Liver (tissue), 3 donors: ENCODE results near the gene TIMM13.

Experiments used
- ATF3 ChIP-seq: IDR thresholded peaks from 2 replicates; pipeline ENCODE4 v1.6.1; 2016; ENCODE audit warnings: antibody characterized with exemption
- FOXA1 ChIP-seq: IDR thresholded peaks from 2 replicates; pipeline ENCODE4 v1.6.1; 2016; ENCODE audit warnings: antibody characterized with exemption
- GABPA ChIP-seq, 2 donors: IDR thresholded peaks in 1 of 2; conservative IDR thresholded peaks in 1 of 2; 2 replicates each; pipeline ENCODE4 v1.6.1; 2016; ENCODE audit warnings: antibody characterized with exemption in 2 of 2, mild to moderate bottlenecking in 1 of 2, moderate library complexity in 1 of 2
- HNF4A ChIP-seq, 2 donors: conservative IDR thresholded peaks; 2 replicates each; pipeline ENCODE4 v1.6.1; 2016; ENCODE audit warnings: antibody characterized with exemption in 2 of 2, mild to moderate bottlenecking in 2 of 2
- JUND ChIP-seq, 2 donors: IDR thresholded peaks; 2 replicates each; pipeline ENCODE4 v1.6.1; 2016; ENCODE audit warnings: antibody characterized with exemption in 2 of 2
- MAX ChIP-seq: IDR thresholded peaks from 2 replicates; pipeline ENCODE4 v1.6.1; 2016; ENCODE audit warnings: antibody characterized with exemption
- RAD21 ChIP-seq, 2 donors: IDR thresholded peaks; 2 replicates each; pipeline ENCODE4 v1.6.1; 2016; ENCODE audit warnings: antibody characterized with exemption in 2 of 2, mild to moderate bottlenecking in 2 of 2
- REST ChIP-seq: IDR thresholded peaks from 2 replicates; pipeline ENCODE4 v1.6.1; 2016; ENCODE audit warnings: antibody characterized with exemption, mild to moderate bottlenecking
- TAF1 ChIP-seq: conservative IDR thresholded peaks from 2 replicates; pipeline ENCODE4 v1.6.1; 2016; ENCODE audit warnings: antibody characterized with exemption, mild to moderate bottlenecking
- YY1 ChIP-seq: IDR thresholded peaks from 2 replicates; pipeline ENCODE4 v1.6.1; 2016; ENCODE audit warnings: antibody characterized with exemption, mild to moderate bottlenecking
- ZBTB33 ChIP-seq: IDR thresholded peaks from 2 replicates; pipeline ENCODE4 v1.6.1; 2016; ENCODE audit warnings: antibody characterized with exemption
- TF ChIP-seq, protein P1 (sequence below): fragments of 150-350 bp; IDR thresholded peaks from 2 replicates; pipeline ENCODE4 v1.5.1; 2017; ENCODE audit warnings: improper control_type of control experiment, low read depth, low read length; ENCODE audit not compliant: missing input control
- donor health status: healthy.
- donor health status: healthy.

- TF ChIP-seq, protein P1, sequence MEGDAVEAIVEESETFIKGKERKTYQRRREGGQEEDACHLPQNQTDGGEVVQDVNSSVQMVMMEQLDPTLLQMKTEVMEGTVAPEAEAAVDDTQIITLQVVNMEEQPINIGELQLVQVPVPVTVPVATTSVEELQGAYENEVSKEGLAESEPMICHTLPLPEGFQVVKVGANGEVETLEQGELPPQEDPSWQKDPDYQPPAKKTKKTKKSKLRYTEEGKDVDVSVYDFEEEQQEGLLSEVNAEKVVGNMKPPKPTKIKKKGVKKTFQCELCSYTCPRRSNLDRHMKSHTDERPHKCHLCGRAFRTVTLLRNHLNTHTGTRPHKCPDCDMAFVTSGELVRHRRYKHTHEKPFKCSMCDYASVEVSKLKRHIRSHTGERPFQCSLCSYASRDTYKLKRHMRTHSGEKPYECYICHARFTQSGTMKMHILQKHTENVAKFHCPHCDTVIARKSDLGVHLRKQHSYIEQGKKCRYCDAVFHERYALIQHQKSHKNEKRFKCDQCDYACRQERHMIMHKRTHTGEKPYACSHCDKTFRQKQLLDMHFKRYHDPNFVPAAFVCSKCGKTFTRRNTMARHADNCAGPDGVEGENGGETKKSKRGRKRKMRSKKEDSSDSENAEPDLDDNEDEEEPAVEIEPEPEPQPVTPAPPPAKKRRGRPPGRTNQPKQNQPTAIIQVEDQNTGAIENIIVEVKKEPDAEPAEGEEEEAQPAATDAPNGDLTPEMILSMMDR: no peak
- TF ChIP-seq TAF1: no peak
- TF ChIP-seq RAD21 (IDR thresholded peaks at IDR 0.05): no peak
- TF ChIP-seq REST: no peak
- no peak for TF ChIP-seq MAX
- no peak for TF ChIP-seq YY1
- TF ChIP-seq GABPA (IDR thresholded peaks at IDR 0.05 in 1 of 2, conservative IDR thresholded peaks at IDR 0.05 in 1 of 2): no peak
- TF ChIP-seq ATF3: no peak
- no peak for TF ChIP-seq JUND (IDR thresholded peaks at IDR 0.05)
- no peak for TF ChIP-seq ZBTB33
- no peak for TF ChIP-seq FOXA1
- TF ChIP-seq HNF4A (conservative IDR thresholded peaks at IDR 0.05): no peak
These were observed 9.5 kb upstream of the TIMM13 start for GRCh38 chr19:2436926-2437325.
